ENCODE data around the gene E2F6.

Gene E2F6

DNA sequence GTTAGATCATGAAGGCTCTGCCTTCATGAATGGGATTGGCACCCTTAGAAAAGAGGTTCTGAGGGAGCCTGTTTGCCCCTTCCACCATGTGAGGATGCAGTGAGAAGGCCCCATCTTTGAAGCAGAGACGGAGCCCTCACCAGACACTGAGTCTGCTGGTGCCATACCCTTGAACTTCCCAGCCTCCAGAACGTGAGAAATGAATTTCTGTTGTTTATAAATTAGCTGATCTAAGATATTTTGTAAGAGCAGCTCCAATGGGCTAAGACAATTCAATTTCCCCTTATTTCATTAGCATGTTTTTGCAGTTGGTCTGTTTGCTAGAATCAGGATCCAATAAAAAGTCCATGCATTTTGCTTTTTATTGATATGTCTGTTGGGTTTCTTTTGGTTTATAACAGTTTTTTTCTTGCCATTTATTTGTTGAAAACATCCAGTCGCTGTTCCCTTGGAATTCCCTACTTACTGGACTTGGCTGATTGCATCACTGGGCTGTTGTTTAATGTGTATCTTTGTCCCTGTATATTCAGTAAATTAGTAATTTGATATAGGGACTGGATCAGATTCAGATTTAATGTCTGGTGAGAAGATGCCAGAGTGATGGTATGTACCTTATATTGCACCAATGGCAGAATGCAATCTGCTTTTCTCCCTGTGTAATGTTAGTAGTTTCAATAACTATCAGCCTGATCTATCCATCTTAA lies 43.8 kb upstream of the E2F6 start:
- TF ChIP-seq, protein P1, sequence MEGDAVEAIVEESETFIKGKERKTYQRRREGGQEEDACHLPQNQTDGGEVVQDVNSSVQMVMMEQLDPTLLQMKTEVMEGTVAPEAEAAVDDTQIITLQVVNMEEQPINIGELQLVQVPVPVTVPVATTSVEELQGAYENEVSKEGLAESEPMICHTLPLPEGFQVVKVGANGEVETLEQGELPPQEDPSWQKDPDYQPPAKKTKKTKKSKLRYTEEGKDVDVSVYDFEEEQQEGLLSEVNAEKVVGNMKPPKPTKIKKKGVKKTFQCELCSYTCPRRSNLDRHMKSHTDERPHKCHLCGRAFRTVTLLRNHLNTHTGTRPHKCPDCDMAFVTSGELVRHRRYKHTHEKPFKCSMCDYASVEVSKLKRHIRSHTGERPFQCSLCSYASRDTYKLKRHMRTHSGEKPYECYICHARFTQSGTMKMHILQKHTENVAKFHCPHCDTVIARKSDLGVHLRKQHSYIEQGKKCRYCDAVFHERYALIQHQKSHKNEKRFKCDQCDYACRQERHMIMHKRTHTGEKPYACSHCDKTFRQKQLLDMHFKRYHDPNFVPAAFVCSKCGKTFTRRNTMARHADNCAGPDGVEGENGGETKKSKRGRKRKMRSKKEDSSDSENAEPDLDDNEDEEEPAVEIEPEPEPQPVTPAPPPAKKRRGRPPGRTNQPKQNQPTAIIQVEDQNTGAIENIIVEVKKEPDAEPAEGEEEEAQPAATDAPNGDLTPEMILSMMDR (IDR thresholded peaks at IDR 0.05; ENCODE audit: borderline replicate concordance, control extremely low read depth, extremely low read depth, insufficient read depth, missing control alignments), result no peak
- in situ Hi-C loops (cut with MboI; ENCODE audit: low sequenced_read_pairs, unreplicated experiment), result no loop called here
- no peak for DNase-seq (ENCODE audit: low spot score)

DNA sequence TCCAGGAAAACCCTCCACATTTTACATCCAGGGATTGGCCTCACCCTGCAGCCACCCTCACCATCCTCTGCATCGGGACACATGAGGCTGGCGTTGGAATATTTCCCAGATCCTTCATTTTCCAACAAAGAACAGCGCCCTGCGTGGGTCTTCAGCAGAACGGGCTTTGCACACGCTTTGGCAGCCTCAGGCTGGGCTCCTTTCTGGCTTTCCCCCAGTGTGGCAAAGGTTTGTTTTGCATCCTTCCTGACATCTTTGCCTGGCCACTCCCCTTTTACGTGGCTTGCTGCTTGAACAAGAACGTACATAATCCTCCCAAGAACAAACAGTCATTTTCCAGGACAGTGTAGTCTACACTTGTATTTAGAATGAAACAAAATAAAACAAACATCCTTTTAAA lies 42.3 kb upstream of the E2F6 start:
- in situ Hi-C loops (cut with MboI; ENCODE audit: low sequenced_read_pairs, unreplicated experiment), result no loop called here

DNA sequence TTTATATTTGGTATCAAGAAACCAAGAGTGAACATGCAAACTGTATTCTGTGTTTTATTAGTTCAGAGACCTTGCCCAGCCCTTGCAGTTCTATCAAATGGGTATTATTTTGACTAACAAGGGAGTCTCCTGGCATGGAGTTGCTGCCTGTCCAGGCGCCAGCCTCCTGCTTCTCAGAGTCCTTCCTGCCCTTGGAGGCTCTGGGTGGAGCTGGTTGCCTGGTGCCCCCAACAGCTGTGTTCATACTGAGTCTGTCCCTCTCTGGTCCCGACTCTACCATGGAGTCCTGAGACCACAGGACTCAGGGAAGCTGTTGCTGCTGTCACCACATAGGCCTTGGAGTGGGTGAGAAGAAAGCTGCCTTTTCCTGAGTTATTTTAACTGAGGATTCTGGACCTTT lies 41.6 kb upstream of the E2F6 start:
- DNase-seq (ENCODE audit: low spot score), result no peak
- in situ Hi-C loops (cut with MboI; ENCODE audit: low sequenced_read_pairs, unreplicated experiment), result no loop called here
- TF ChIP-seq, protein P1 (IDR thresholded peaks at IDR 0.05; ENCODE audit: borderline replicate concordance, control extremely low read depth, extremely low read depth, insufficient read depth, missing control alignments), result no peak

More for the DNA sequence above, 42.3 kb upstream of the E2F6 start:
- TF ChIP-seq, protein P1 (IDR thresholded peaks at IDR 0.05; ENCODE audit: borderline replicate concordance, control extremely low read depth, extremely low read depth, insufficient read depth, missing control alignments), result no peak
- no peak for DNase-seq (ENCODE audit: low spot score)

DNA sequence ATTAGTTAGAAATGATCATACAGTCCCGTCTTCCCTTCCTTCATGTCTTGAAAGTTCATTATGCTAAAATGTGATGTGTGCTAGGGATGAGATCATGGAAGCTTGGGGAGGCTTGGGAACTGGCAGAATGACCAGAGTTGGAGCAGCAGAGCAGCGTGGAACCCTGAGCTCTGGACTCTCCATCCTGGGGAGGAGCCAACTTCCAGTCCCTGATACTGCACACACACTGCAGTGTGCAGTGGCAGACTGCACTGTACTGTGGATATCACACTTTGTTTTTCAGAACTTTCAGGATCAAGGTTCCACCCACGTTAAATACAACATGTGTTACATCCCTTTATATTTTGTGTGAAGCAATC lies 40.6 kb upstream of the E2F6 start:
- DNase-seq (ENCODE audit: low spot score), result no peak
- TF ChIP-seq, protein P1 (IDR thresholded peaks at IDR 0.05; ENCODE audit: borderline replicate concordance, control extremely low read depth, extremely low read depth, insufficient read depth, missing control alignments), result no peak
- in situ Hi-C loops (cut with MboI; ENCODE audit: low sequenced_read_pairs, unreplicated experiment), result no loop called here

DNA sequence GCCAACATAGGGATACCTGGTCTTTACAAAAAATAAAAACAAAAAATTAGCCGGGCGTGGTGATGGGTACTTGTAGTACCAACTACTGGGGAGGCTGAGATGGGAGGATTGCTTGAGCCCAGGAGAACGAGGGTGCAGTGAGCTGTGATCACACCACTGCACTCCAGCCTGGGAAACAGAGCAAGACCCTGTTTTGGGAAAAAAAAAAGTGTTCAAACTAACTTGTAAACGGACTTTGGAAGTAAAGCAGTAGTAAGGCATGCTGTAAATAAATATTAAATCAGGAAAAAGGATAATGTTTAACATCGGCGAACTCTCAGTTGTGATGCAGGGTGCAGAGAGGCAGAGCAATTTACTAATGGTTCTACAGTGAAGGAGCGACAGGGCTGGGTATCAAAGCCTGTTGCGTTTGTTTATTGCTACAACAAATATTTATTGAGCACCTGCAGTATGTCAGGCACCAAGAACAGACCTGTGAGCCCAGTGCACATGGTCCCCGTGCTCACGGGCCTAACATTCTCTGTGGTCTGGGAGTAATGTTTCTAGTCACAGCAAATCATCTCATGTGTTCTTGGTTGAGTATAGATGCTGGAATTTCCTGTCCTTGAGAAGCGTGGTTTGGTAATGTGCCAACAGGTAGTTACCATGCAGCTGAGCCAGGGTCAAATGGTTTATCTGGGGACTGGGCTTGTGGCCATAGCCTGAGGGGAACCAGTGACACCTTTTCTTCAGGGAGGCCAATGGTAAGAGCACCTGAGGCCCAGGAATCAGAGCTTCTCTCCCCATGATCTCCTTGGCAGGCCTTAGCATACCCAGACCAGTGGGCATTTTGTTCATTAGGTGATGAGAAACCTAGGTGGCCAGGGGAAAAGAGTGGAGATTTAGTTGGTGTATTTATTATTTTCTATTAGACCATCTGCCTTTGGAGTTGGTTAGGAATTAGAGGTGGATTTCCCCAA lies 40.0 kb upstream of the E2F6 start:
- in situ Hi-C loops (cut with MboI; ENCODE audit: low sequenced_read_pairs, unreplicated experiment), result no loop called here
- TF ChIP-seq, protein P1 (IDR thresholded peaks at IDR 0.05; ENCODE audit: borderline replicate concordance, control extremely low read depth, extremely low read depth, insufficient read depth, missing control alignments), result no peak
- DNase-seq (ENCODE audit: low spot score), result no peak

DNA sequence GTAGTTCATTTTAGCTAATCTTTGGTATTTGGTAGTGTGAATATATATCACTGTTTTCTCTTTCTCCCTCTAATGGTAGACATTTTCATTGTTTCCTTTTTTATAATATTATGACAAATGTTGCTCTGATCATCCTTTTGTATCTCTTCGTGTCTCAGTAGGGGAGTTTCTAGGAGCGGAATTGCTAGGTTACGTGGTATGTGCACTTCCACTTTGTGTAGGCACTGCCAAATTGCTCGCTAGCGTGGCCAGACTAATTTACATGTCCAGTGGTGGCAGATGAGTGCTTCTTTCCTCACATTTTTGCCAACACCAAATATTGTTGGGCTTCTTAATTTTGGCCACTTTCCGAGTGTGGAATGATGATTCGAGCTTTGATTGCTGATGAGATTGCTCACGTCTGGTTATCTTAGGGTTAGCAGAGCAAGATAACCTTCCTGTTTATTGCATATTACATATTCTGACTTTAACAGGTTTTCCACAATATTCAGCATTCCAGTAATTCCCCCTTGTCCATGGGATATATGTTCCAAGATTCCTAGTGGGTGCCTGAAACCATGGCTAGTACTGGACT lies 37.5 kb upstream of the E2F6 start:
- no peak for DNase-seq (ENCODE audit: low spot score)
- TF ChIP-seq, protein P1 (IDR thresholded peaks at IDR 0.05; ENCODE audit: borderline replicate concordance, control extremely low read depth, extremely low read depth, insufficient read depth, missing control alignments), result no peak
- in situ Hi-C loops (cut with MboI; ENCODE audit: low sequenced_read_pairs, unreplicated experiment), result no loop called here

Measured in GM13976 (cell line).